Endothelial cell of umbilical vein (primary cell): Measurements from ENCODE around the gene FAM78A. TPM values are rescaled to one million over a fixed set of nuclear protein-coding genes. Genes with fewer than 3 reads are reported as not detected.

Experiments
- BruUV-seq: library from RNA; stranded (reverse); fragments of 400-500 nt; replicated peaks from 2 replicates; lab custom pipeline; 2021; lab: Mats Ljungman, UMichigan
- CTCF ChIA-PET: fragments of 300-600, 350-600 bp; sonication (Branson Sonifier 250); formaldehyde crosslinking; loops from one replicate; lab custom pipeline; 2021; ENCODE audit warnings: antibody characterized with exemption, inconsistent platforms; lab: Charles Lee
- POLR2A ChIA-PET: fragments of 300-600, 350-600 bp; sonication (Branson Sonifier 250); formaldehyde crosslinking; loops from one replicate; lab custom pipeline; 2021; ENCODE audit warnings: antibody characterized with exemption, inconsistent platforms; lab: Charles Lee
- DNase-seq: peaks from one replicate; pipeline ENCODE4 v3.0.0-alpha.2; 2011; ENCODE audit warnings: low read depth, low spot score
- FAIRE-seq: peaks from 2 replicates; lab custom pipeline; 2011; peaks lifted over from hg19 to GRCh38; lab: Jason Lieb, UNC
- H2AFZ ChIP-seq: 2 replicates; pipeline ENCODE4 v1.6.0; 2012; ENCODE audit warnings: low read depth, low read length, control low read depth, inconsistent platforms
- H3K27ac ChIP-seq: 2 replicates; pipeline ENCODE4 v1.5.1; 2011; ENCODE audit warnings: low read depth, mild to moderate bottlenecking, control low read depth, low read length, moderate library complexity; ENCODE audit not compliant: insufficient read depth
- H3K27me3 ChIP-seq, 2 experiments: 2 replicates each; pipeline versions ENCODE4 v1.6.0 to v1.6.1; 2011; ENCODE audit warnings: low read length in 2 of 2, mixed read lengths in 1 of 2; ENCODE audit not compliant: control insufficient read depth in 2 of 2, insufficient read depth in 2 of 2
- H3K36me3 ChIP-seq, 2 experiments: 2 replicates in 1 of 2; 3 replicates in 1 of 2; pipeline ENCODE4 v1.5.1; 2011; ENCODE audit warnings: low read length in 2 of 2, mild to moderate bottlenecking in 1 of 2, moderate library complexity in 1 of 2; ENCODE audit not compliant: control insufficient read depth in 2 of 2, insufficient read depth in 2 of 2; ENCODE audit errors: extremely low read depth in 1 of 2
- H3K4me1 ChIP-seq: 3 replicates; pipeline ENCODE4 v1.5.1; 2011; ENCODE audit warnings: mild to moderate bottlenecking, low read length; ENCODE audit not compliant: control insufficient read depth, insufficient read depth; ENCODE audit errors: extremely low read depth
- H3K4me2 ChIP-seq: 2 replicates; pipeline ENCODE4 v1.6.1; 2011; ENCODE audit warnings: low read length, control low read depth, mixed read lengths; ENCODE audit not compliant: insufficient read depth
- H3K4me3 ChIP-seq, 3 experiments: fragments of 200-600 bp in 1 of 3; sonication (generic), shearing (Covaris generic) in 1 of 3; replicated peaks in 1 of 3; 2 replicates each; pipeline ENCODE4 v1.5.1; 2011 to 2016; ENCODE audit warnings: control low read depth in 3 of 3, low read length in 3 of 3, mild to moderate bottlenecking in 2 of 3, inconsistent platforms in 1 of 3, low read depth in 1 of 3, moderate library complexity in 1 of 3; ENCODE audit not compliant: insufficient read depth in 1 of 3
- H3K79me2 ChIP-seq: 2 replicates; pipeline ENCODE4 v1.6.0; 2012; ENCODE audit warnings: low read length, inconsistent platforms; ENCODE audit not compliant: control insufficient read depth, insufficient read depth
- H3K9ac ChIP-seq: replicated peaks from 2 replicates; pipeline ENCODE3; 2011; ENCODE audit warnings: low read length, control low read depth; ENCODE audit not compliant: insufficient read depth; ENCODE audit errors: extremely low read depth
- H3K9me1 ChIP-seq: replicated peaks from 3 replicates; pipeline ENCODE4 v1.6.0; 2011; ENCODE audit warnings: mild to moderate bottlenecking, low read length; ENCODE audit not compliant: control insufficient read depth, insufficient read depth; ENCODE audit errors: extremely low read depth
- H3K9me3 ChIP-seq: replicated peaks from 2 replicates; pipeline ENCODE4 v1.5.1; 2012; ENCODE audit warnings: low read length, inconsistent platforms; ENCODE audit not compliant: control insufficient read depth, insufficient read depth
- H4K20me1 ChIP-seq: replicated peaks from 2 replicates; pipeline ENCODE3; 2011; ENCODE audit warnings: mild to moderate bottlenecking, low read length; ENCODE audit not compliant: control insufficient read depth, insufficient read depth; ENCODE audit errors: extremely low read depth
- CTCF ChIP-seq, 2 donors: IDR thresholded peaks; 1 replicate in 1 of 2; 2 replicates in 1 of 2; pipeline ENCODE4 v1.5.1; 2011; ENCODE audit warnings: low read length in 2 of 2, mild to moderate bottlenecking in 2 of 2, moderate library complexity in 2 of 2, control low read depth in 1 of 2, inconsistent platforms in 1 of 2, low read depth in 1 of 2; ENCODE audit not compliant: insufficient read depth in 1 of 2; ENCODE audit errors: extremely low read depth in 1 of 2
- EZH2 ChIP-seq: IDR thresholded peaks from 2 replicates; pipeline ENCODE4 v1.6.1; 2012; ENCODE audit warnings: borderline replicate concordance, low read depth, mild to moderate bottlenecking, moderate library complexity, low read length, inconsistent platforms; ENCODE audit not compliant: severe bottlenecking
- FOS ChIP-seq: IDR thresholded peaks from 2 replicates; pipeline ENCODE4 v1.6.1; 2011; ENCODE audit warnings: mild to moderate bottlenecking, low read length, moderate library complexity, borderline replicate concordance; ENCODE audit not compliant: insufficient read depth
- GATA2 ChIP-seq: IDR thresholded peaks from 2 replicates; pipeline ENCODE4 v1.7.0; 2011; ENCODE audit warnings: low read depth, mild to moderate bottlenecking, moderate library complexity, mixed read lengths, low read length; ENCODE audit not compliant: insufficient read length, insufficient read depth
- JUN ChIP-seq: IDR thresholded peaks from 2 replicates; pipeline ENCODE4 v1.6.1; 2011; ENCODE audit warnings: borderline replicate concordance, low read depth; ENCODE audit not compliant: insufficient read length, insufficient read depth
- MAX ChIP-seq: IDR thresholded peaks from 2 replicates; pipeline ENCODE4 v1.6.1; 2011; ENCODE audit not compliant: insufficient read depth, insufficient read length
- MYC ChIP-seq: IDR thresholded peaks from one replicate; pipeline ENCODE4 v1.6.1; 2011; ENCODE audit warnings: mild to moderate bottlenecking, low read depth, low read length
- POLR2A ChIP-seq: IDR thresholded peaks from 2 replicates; pipeline ENCODE4 v1.6.1; 2012; ENCODE audit warnings: low read depth, mild to moderate bottlenecking, control low read depth, low read length
- POLR2AphosphoS5 ChIP-seq: IDR thresholded peaks from 2 replicates; pipeline ENCODE4 v1.6.1; 2012; ENCODE audit warnings: low read depth, mild to moderate bottlenecking, control low read depth, low read length, moderate library complexity; ENCODE audit not compliant: insufficient read depth
- dilution Hi-C: fragments of 300-500 bp; cut with MboI; formaldehyde crosslinking; loops from one replicate; pipeline ENCODE4 v1.15.0; 2019; ENCODE audit warnings: low sequenced_read_pairs; ENCODE audit not compliant: extremely low pct_ligation_motif_present
- intact Hi-C: fragments of 100-400 bp; cut with micrococcal nuclease; formaldehyde crosslinking; loops from one replicate; pipeline ENCODE4 v1.10.0; 2022
- polyA plus RNA-seq, 4 experiments: library from polyadenylated mRNA; depleted of rRNA in 3 of 4; stranded (reverse) in 3 of 4; unstranded in 1 of 4; fragments of >200 nt; gene quantifications; 2 replicates each; pipeline versions ENCODE4 v1.2.1 to v1.2.3, GENCODE V29; 2011 to 2012; ENCODE audit warnings: missing spikeins in 1 of 4
- total RNA-seq: library from RNA; stranded (reverse); gene quantifications from 2 replicates; pipeline ENCODE4 v1.2.3, GENCODE V29; 2021

The FAM78A gene
- total and polyA plus RNA-seq, 2 donors (not counting 3 experiments of a cell fraction or from before 2014, with no cell fraction given), result 34.0 to 37.4 TPM

GRCh38 chr9:131235480-131235851 is 40.8 kb downstream of the FAM78A start:
- Histone ChIP-seq H3K79me2 (no peaks in the 10 kb centered on the region), H3K9ac (no peak overlapping the region), H2AFZ (no peak overlapping the region), H3K9me1 (no peaks in the 10 kb centered on the region), H3K9me3 (no peaks in the 10 kb centered on the region), H3K4me3 (no peak overlapping the region), H4K20me1 (no peaks in the 10 kb centered on the region), H3K36me3 (peaks cover 0 to 24% of the 10 kb centered on the region in 2 experiments), H3K27me3 (no peaks in the 10 kb centered on the region), H3K4me1 (peaks cover 32% of the 10 kb centered on the region), H3K4me2 (no peak overlapping the region), H3K27ac (no peak overlapping the region)
- no peak for FAIRE-seq
- BruUV-seq, result no TSS peak
- ChIA-PET POLR2A (no interaction called here), CTCF (no interaction called here)
- no peak for TF ChIP-seq EZH2
- TF ChIP-seq GATA2, result no peak
- no peak for DNase-seq
- intact Hi-C loops, result no loop called here
- dilution Hi-C loops, result no loop called here

- no TSS peak for BruUV-seq
- H3K4me3 ChIP-seq, result no peak overlapping the region
- TF ChIP-seq POLR2AphosphoS5 (no peak), FOS (no peak), EZH2 (no peak), JUN (no peak), GATA2 (no peak), POLR2A (no peak), MAX (no peak), MYC (no peak), CTCF (IDR thresholded peaks at IDR 0.05; ENCODE audit: extremely low read depth in 1 of 2, insufficient read depth in 1 of 2, low read depth in 1 of 2, low read length in 2 of 2) (no peak)
- H3K79me2 ChIP-seq, result no peaks in the 10 kb centered on the region
- H2AFZ ChIP-seq, result no peak overlapping the region
- dilution Hi-C loops (no loop called here), intact Hi-C loops (no loop called here)
- DNase-seq (no peak), FAIRE-seq (no peak)
- no peaks in the 10 kb centered on the region for H3K9me1 ChIP-seq
- H3K9me3 ChIP-seq, result no peaks in the 10 kb centered on the region
- H3K36me3 ChIP-seq, result peaks cover 0 to 25% of the 10 kb centered on the region in 2 experiments
- no peak overlapping the region for H3K4me2 ChIP-seq
- no peaks in the 10 kb centered on the region for H4K20me1 ChIP-seq
- no peak overlapping the region for H3K9ac ChIP-seq
- peaks cover 32% of the 10 kb centered on the region for H3K4me1 ChIP-seq
- H3K27ac ChIP-seq, result no peak overlapping the region
- CTCF ChIA-PET, result no interaction called here
- POLR2A ChIA-PET, result no interaction called here
- no peaks in the 10 kb centered on the region for H3K27me3 ChIP-seq
These were observed 41.4 kb downstream of the FAM78A start for GRCh38 chr9:131234799-131235479.
